Parietal lobe (tissue), 1 donor: ENCODE results near the gene PACSIN2. TPM values are rescaled to one million over a fixed set of nuclear protein-coding genes. Genes with fewer than 3 reads are reported as not detected.

Experiments
- total RNA-seq: library from RNA; depleted of rRNA; stranded (reverse); fragments of >200 nt; gene quantifications from one replicate; pipeline ENCODE4 v1.2.3, GENCODE V29; 2014

The PACSIN2 gene
- total RNA-seq, result 27.9 TPM

DNA sequence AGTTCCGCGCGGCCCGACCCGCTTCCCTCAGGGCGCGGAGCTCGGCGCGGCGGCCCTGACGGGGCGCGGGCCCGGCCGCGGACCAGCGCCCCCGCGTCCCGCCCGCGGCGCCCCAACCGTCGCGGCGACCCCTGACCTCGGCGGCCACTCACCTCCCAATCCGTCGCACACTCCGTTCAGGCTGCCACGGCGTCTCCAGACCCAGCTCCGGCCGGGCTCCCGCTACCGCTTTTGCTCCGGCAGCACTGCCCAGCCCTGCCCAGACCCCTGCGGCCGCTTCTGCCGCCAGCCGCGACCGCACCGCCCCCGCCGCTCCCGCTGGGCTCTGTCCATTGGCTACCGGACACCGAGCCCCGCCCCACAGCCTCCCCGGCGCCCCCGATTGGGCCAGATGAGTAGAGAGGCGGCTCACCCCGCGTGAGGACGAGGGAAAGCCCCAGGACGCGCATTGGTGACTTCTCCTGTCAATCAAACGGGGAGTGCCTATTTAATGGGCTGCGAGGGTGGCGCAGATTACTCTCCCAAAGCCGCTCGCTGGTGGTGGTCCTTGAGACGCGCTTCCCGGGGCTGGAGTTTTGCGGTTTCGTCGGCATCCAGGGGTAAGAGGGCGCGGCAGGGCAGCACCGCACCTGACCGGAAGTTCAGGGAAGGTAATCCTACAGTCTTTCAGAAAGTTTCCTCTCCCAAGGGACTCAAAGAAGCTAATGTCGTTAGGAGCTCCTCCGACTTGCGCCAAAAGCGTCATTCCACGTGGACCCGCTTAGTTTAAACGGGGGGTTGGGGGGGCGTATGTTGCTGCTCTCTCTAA lies at the start of gene PACSIN2:
Gene PACSIN2 (minus strand): TSS at position 281 of the 808 bp plus-strand sequence. CDS start 103,069 bp downstream, outside the sequence.

DNA sequence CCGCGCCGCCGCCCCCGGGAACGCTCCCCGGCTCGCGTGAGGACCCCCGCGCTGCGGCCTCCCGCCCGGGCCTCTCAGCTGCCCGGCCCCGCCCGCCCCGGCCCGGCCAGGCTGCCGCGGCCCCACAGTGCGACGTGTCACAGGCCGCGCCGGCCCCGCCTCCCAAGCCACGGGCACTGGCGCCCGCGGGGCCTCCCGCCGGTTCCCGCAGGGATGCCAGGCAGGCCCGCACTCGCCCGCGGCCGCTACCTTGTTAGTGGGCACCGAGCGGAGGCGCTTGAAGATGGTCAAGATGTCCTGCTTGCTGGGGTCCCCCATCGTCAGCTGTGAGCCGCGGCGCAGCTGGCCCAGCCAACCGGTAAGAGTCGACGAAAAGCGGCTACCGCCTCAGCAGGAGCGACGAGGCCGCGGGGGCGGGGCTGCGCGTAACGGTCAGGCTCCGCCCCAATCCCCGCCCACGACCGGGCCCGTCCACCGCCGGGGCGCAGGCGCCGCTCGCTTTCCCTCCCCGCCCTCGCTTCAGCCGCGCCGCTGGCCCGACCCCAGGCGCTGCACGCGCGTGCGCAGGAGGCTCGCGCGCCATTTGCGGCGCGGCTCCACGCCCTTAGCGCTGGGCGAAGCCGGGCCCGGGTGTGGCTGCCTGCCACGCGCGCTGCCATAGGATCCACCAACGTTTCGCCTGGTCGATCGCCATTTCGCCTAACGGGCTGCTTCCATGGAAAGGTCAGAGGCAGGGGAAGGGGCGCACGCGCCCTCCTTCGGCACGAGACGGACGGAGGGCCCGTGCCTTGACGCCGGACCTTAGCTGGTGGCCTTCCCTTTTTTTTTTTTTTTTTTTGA lies 157.9 kb downstream of the PACSIN2 start, which contains the start of gene ARFGAP3:
Gene ARFGAP3 (minus strand): TSS at position 409 of the 840 bp plus-strand sequence. CDS start 91 bp downstream, at position 318.

Other genes starting within 250 kb of the PACSIN2 start
- gene ARFGAP3, start 157.9 kb downstream of the PACSIN2 start, total RNA-seq, result 66.7 TPM
- gene TTLL1, start 74.2 kb upstream of the PACSIN2 start, total RNA-seq, result 49.5 TPM
- gene BIK, start 95.6 kb upstream of the PACSIN2 start, total RNA-seq, result not detected
- gene MCAT, start 128.2 kb upstream of the PACSIN2 start, total RNA-seq, result 26.9 TPM
- 37.6 TPM for gene TSPO, start 136.4 kb upstream of the PACSIN2 start, total RNA-seq
- gene TTLL12, start 172.0 kb upstream of the PACSIN2 start, total RNA-seq, result 36.6 TPM